Left cardiac atrium (tissue), 4 donors: ENCODE results near the gene GBP6. TPM values are rescaled to one million over a fixed set of nuclear protein-coding genes. Genes with fewer than 3 reads are reported as not detected.
"Not testable (repeated sequence)": the region's sequence is repeated elsewhere in the genome, so short reads cannot be mapped to it uniquely, and the experiment has no call there.

ENCODE experiments used
- ATAC-seq, 2 donors: fragments of 200-7000 bp; cut with Tn5 transposase; one replicate each; pipeline ENCODE4 v1.9.1; 2020; ENCODE audit warnings: mild to moderate bottlenecking in 2 of 2, moderate library complexity in 2 of 2
- DNase-seq: peaks from one replicate; pipeline ENCODE4 v3.0.0-alpha.2; 2020
- intact Hi-C, 2 donors: fragments of 100-400 bp; cut with DNase I; formaldehyde crosslinking; loops; one replicate each; pipeline versions ENCODE4 v1.14.1 to v1.15.1; 2022 to 2023
- long read RNA-seq: library from polyadenylated mRNA; unstranded; transcript quantifications from one replicate; pipeline ENCODE4 v2.0.0, GENCODE V29; 2021
- total RNA-seq, 2 donors: library from RNA; stranded (reverse); fragmentation: NEBNext Ultra II Directional; extraction: Animal tissue kit (Norgen Biotek cat#: 25700); gene quantifications; one replicate each; pipeline ENCODE4 v1.2.1, GENCODE V29; 2021
- donor health status: DM: no; HTN: yes; CAD: no.
- donor health status: DM: no; HTN: yes; CAD: no; lungs with severe emphysema.
- donor health status: DM: yes; HTN: yes; CAD: no.
- donor health status: Dilated cardiomyopathy.

The GBP6 gene, protein sequence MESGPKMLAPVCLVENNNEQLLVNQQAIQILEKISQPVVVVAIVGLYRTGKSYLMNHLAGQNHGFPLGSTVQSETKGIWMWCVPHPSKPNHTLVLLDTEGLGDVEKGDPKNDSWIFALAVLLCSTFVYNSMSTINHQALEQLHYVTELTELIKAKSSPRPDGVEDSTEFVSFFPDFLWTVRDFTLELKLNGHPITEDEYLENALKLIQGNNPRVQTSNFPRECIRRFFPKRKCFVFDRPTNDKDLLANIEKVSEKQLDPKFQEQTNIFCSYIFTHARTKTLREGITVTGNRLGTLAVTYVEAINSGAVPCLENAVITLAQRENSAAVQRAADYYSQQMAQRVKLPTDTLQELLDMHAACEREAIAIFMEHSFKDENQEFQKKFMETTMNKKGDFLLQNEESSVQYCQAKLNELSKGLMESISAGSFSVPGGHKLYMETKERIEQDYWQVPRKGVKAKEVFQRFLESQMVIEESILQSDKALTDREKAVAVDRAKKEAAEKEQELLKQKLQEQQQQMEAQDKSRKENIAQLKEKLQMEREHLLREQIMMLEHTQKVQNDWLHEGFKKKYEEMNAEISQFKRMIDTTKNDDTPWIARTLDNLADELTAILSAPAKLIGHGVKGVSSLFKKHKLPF
- under 1 TPM in 1 of 2 donors, not detected in 1; 0.08 TPM for total RNA-seq
- long read RNA-seq = 0 reads

DNA sequence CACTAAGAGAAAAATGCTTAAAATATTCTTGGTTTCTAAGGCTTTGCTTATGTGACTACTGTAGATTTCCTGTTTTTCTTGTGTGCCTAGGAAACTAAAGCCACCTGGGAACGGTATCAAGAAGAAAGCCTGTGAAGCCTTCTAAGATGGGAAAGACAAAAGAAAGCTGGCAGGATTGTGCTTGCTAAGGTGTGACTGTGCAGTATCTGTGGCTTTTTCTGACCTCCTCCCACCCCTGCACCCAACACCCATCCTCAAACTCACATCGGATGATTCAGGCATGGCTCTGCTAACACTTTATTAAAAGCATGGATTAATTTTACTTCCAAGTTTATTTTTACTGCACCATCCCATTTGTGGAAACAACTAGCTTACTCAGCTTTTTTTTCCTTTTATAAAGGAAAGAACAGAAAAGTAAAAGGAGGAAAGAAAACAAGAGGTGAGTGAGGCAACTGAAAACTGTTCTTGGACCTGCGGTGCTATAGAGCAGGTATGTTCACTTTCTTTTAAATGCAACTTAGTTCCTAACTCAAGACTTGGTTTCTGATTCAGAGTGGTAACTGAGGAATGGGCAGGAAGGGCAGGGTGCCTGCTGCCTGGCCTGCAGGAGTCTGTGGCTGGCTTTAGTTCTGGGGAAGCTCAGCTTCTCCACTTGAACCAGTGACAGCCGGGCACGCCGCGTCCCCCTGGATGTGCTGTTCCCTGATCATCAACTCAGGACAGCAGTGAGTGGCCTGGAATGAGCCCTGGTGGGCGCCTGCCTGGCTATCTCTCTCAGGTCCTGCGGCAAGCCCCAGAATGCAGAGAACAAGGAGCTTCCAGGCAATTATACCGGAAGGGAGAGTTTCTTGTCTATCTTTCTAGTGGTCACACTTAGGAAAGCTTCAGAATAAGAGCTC is at the start of gene GBP6:
TSS of gene GBP6 (plus strand) at position 422 of the 899 bp plus-strand sequence. CDS start 4,493 bp downstream, outside the sequence.
- intact Hi-C loops = loop anchor here (5.0 to 10.0 kb wide), 3 partner anchors 279 to 367 kb away; no protein-coding TSS in a partner anchor
- DNase-seq (no peak), ATAC-seq (peak; percentile 53 to 60)

DNA sequence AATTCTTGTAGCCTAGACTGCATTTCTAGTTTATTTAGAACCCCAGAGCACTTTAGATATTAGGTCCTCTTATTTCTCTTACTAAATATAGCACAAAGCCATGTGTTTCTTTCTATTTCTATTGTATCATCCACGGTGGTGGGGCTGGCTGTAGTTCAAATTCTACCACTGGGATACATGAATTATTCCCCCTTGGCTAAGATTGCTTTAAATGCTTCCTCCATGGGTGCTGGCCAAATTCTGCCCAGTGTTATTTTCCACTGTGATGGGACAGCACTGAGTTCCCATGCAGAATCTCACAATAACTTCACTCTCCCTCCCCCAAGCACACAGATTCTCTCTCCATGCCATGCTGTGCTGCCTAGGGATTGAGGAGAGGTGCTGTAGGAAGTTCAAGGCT is 41.5 kb upstream of the GBP6 start:
- no peak for DNase-seq
- intact Hi-C loops = no loop called here
- ATAC-seq = peak in 1 of 2 donors; percentile 53

DNA sequence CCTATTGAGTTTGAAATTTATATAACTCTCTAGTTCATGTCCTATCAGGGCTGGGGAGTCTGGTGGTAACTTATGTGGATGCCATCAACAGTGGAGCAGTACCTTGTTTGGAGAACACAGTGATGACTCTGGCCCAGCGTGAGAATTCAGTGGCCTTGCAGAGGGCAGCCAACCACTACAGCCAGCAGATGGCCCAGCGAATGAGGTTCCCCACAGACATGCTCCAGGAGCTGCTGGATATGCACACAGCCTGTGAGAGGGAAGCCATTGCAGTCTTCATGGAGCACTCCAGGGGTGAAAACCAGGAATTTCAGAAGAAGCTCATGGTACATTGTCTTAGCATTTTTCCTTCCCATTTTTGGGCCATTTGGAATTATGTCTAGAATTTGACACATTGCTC is 32.0 kb upstream of the GBP6 start:
- no peak for ATAC-seq
- DNase-seq = no peak
- intact Hi-C loops = no loop called here

DNA sequence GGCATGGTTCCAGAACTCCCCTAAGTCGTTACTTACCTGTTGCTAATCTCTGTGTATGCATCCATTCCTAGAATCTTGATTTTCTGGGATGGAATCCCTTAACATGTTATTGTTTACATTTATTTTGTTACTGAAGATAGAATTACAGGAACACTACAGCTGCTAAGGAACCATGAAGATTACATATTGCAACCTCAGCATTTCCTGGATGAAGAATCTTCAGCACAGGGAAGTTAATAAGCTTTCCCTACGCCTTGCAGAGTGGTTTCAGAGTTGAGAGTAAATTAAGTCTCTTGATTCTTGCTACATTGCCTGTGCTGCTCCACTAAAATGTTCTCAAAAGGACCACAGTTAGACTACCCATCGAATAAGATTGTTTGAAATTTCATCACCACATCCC is 31.4 kb upstream of the GBP6 start:
- intact Hi-C loops = no loop called here
- ATAC-seq (no peak), DNase-seq (no peak)

DNA sequence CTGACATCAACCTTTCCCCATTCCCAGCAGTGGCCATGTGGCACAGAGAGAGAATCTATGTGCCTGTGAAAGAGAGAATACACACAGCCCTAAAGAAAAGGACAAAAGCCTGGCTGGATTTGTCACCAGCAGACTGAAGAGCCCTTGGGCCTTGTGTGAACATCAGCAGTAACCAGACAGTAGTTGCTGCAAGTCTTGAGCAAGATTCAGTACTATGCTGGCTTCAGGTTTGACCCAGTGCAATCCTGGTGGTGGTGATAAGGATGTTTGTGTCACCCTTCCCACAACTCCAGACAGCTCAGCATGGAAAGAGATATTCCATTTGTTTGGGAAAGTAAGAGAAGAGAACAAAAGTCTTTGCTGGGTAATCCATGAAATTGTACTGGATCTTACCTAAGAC is 28.4 kb upstream of the GBP6 start:
- ATAC-seq (no peak), DNase-seq (no peak)
- intact Hi-C loops = no loop called here

DNA sequence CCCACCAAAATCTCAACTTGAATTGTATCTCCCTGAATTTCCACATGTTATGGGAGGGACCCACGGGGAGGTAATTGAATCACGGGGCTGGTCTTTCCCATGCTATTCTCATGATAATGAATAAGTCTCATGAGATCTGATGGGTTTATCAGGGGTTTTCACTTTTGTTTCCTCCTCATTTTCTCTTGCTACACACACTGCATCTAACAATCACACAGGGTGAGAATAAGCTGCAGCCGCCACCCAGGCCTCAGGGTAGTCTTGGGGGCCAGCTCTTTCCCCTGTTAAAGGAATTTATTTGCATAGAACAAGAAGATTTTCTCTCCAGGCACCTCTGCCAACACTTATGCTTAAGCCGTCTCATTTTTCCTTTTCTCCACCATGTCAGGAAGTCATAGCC is 26.0 kb upstream of the GBP6 start:
- DNase-seq (no peak), ATAC-seq (no peak)
- intact Hi-C loops = no loop called here

DNA sequence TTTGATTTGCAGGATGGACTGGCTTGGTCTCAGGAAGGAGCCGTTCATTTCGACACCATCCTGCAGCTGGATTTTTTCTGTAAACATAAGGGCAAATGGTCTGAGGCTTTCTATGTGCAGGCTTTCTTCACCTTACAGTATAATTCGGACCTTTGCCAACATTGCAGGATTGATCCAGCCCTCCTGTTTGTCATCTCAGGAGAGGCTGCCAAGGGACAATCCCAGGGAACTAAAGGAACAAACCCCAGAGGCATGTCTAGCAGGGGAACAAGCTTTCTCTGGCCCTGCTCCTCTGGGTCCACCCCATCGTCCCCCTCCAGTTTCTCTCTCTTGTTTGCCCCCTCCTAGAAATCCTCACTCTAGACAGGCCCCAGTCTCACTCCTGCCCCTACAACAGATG is 24.8 kb upstream of the GBP6 start:
- ATAC-seq (no peak), DNase-seq (no peak)
- intact Hi-C loops = no loop called here

DNA sequence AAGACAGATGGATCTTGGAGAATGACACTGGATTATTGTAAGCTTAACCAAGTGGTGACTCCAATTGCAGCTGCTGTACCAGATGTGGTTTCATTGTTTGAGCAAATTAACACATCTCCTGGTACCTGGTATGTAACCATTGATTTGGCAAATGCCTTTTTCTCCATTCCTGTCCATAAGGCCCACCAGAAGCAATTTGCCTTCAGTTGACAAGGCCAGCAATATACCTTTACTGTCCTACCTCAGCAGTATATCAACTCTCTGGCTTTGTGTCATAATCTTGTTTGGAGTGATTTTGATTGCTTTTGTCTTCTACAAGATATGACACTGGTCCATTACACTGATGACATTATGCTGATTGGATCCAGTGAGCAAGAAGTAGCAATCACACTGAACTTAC is 18.4 kb upstream of the GBP6 start:
- intact Hi-C loops = loop anchor here in 1 of 2 donors (10.0 kb wide), 2 partner anchors 161 to 231 kb away; no protein-coding TSS in a partner anchor
- DNase-seq, ATAC-seq: not testable (repeated sequence)

DNA sequence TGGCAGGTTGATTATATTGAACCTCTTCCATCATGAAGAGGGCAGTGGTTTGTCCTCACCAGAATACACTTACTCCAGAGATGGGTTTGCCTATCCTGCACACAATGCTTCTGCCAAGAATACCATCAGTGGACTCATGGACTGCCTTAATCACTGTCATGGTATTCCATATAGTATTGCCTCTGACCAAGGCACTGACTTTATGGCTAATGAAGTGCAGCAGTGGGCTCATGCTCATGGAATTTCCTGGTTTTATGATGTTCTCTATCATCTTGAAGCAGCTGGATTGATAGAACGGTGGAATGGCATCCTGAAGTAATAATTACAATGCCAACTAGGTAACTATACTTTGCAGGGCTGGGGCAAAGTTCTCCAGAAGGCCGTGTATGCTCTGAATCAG is 16.6 kb upstream of the GBP6 start:
- ATAC-seq (no peak), DNase-seq (no peak)
- intact Hi-C loops = loop anchor here in 1 of 2 donors (10.0 kb wide), 2 partner anchors 162 to 232 kb away; no protein-coding TSS in a partner anchor

DNA sequence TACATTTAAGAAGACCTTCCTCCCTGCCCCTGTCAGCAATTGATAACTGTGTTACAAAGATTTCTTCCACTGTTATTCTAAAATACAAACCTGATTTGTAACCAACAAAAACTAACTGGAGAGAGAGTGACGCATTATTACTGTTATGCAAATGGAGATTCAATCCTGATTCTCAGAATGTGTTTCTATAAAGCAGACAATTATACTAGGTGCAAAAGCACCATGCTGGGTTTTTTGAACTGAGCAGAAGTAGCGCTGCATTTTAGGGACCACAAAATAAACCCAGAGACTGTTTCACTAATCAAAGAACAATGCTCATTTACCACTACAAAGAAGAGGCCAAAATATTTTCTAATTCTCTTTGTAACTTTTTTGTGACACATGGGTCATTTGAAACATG is 13.6 kb upstream of the GBP6 start:
- intact Hi-C loops = loop anchor here in 1 of 2 donors (10.0 kb wide), 1 partner anchor 265 kb away; no protein-coding TSS in a partner anchor
- DNase-seq (no peak), ATAC-seq (no peak)

DNA sequence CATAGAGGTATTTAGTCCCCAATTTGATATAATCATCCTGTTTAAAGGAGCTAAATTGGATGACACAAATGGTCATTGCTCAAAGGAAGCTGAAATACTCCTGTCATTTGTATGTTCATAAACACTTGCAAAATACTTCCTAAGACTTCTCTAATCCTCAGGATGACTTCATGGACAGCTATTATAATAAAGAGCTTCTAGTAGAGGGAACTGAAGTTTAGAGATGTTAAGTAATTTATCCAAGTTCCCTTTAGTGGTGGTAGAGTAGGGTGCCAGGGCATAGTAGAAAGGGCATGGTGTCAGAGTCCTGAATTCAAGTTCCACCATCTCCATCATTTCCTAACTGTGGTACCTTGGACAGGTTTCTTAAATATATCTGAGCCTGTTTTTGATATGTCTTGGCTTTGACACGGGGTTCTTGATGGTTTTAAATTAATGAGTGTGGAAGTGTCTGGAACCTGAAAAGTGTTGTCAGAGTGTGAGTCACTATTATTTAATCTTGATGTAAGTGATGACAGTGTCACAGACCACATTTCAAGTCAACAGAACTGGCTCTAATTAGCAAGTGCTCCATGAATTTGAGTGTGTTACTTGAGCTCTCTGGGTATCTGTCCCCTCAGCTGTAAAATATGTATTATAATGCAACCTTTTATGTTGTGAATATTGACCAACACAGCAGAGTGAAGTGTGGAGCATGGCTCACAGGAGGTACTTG is 12.1 kb upstream of the GBP6 start:
- DNase-seq = no peak
- ATAC-seq = peak in 1 of 2 donors; percentile 41
- intact Hi-C loops = loop anchor here in 1 of 2 donors (10.0 kb wide), 1 partner anchor 267 kb away; no protein-coding TSS in a partner anchor

DNA sequence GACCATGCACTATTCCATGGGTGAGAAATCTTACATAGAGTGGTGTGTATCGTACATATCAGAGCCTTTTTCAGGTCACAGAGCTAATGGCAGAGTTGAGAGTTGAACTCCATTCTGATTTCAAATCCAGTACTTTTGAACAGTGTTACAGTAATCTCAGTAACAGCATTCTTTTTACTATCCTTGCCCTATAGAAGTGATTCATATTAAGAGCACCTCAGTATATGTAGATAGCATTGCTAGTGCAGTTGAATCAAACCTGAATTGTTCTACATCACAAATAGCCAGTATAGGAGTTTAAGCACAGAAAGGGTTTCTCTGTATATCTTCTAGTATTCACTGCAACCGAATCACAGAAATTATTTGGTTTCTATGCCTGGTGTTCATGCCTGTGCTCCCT is 11.4 kb upstream of the GBP6 start:
- ATAC-seq (no peak), DNase-seq (no peak)
- intact Hi-C loops = loop anchor here in 1 of 2 donors (10.0 kb wide), 1 partner anchor 268 kb away; no protein-coding TSS in a partner anchor

DNA sequence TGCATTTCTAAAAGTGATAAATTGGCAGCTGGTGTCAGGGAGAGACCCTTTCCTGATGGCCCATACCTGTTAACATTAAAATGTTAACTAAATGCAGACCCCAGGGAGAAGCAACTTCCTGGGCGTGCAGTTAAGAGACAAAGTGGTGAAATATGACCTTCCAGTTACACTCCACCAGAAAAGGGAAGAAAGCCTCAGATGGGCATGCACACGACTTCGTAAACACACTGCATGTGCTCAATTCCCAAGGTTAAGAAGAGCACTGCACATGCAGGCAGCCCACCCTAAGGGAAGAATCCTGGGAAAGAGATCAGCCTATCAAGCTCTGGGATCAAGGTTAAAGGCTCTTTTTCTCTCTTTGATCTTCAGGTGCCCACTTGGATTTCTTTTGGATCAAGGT is 9.7 kb upstream of the GBP6 start:
- ATAC-seq (no peak), DNase-seq (no peak)
- intact Hi-C loops = loop anchor here in 1 of 2 donors (10.0 kb wide), 1 partner anchor 269 kb away; no protein-coding TSS in a partner anchor

DNA sequence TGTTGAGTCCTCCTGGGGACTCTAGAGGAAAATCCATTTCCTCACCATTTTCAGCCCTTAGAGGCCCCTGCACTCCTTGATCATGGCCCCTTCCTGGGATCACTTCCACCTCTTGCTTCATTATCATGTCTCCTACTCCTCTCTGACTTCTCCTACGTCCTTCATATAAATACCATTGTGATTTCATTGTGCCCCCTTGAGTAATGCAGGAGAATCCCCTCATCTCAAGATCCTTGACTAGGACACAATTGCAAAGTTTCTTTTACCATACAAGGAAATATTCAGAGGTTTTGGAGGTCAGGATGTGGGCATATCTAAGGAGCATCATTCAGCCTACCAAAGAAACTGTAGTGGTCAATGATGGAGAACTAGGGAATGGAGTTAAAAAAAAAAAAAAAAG is 8.8 kb upstream of the GBP6 start:
- ATAC-seq (no peak), DNase-seq (no peak)
- intact Hi-C loops = loop anchor here in 1 of 2 donors (10.0 kb wide), 1 partner anchor 270 kb away; no protein-coding TSS in a partner anchor

DNA sequence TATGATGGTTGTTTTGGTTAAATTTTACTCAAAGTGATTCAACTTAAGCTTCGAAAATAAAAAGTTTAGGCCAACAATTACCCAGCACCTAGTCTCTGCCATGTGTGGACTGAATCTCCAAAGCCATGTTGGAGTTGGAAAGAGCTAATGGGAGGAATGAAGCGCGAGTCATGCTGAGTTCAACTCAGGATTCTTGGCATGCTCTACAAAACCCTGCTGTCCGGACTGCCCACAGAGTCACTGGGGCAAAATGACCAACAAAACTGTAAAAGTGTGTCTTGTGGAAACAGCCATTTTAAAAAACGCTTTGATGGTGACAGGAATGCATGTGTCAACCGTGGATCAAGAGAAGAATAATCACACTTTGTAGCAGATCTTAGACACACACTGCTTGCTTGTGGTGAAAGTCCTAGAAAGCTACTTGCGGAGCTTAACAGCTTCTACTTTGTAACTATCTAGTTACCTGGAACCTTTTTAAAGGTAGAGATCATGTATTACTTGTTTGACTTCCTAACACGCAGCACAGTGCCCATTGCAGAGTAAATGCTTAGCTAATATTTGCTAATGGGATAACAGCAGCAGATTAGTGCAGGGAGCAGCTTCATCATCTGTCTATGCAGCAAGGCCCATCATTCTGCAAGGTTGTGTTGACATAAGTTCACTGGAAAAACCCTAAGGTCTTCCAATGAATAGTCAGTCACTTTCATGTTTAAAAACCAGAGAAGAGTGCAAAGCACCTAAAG is 7.0 kb upstream of the GBP6 start:
- no peak for ATAC-seq
- intact Hi-C loops = loop anchor here in 1 of 2 donors (10.0 kb wide), 1 partner anchor 272 kb away; no protein-coding TSS in a partner anchor
- no peak for DNase-seq

DNA sequence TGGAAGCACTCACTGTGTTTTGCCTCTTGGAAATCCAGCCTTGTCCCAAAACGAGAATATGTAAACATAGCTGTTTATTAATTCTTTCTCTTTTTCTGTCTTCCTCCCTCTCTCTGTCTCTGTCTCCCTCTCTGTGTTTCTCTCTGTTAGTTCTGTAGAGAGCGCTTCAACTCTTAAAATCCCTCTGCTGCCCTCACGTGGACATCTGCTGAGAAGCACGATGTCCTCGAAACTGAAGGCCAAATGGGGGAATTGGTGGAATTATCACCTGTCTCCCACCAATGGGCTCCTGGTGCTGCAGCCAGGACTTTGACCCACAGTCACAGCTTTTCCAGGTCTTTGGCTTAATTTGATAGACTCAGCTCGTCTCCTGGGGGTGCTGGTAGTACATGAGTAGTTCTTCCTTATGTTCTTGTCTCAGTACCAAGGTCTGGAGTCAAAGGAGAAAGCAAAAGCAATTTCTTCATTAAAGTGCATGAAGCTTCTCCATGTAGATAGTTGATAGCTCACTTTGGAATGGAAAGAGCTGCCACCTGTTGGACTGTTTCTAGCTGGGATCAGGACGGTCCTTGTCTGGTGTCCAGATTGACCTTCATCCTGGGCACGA is 5.5 kb upstream of the GBP6 start:
- intact Hi-C loops = loop anchor here in 1 of 2 donors (10.0 kb wide), 1 partner anchor 274 kb away; no protein-coding TSS in a partner anchor
- ATAC-seq (peak; percentile 90 to 95), DNase-seq (peak; percentile 82)

DNA sequence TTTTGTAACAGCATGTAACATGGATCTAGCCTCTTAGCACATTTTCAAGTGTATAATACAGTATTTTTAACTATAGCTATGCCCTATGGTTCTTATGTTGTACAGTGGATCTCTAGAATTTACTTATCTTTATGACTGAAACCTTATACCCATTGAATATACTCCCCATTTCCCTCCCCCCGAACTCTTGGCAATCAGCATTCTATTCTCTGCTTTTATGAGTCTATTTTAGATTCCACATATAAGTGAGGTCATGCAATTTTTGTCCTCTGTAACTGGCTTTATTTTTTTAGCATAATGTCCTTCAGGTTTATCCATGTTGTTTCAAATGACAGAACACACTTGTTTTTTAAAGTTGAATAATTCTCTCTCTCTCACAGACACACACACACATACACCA is 3.1 kb upstream of the GBP6 start:
- ATAC-seq (no peak), DNase-seq (no peak)
- intact Hi-C loops = loop anchor here (5.0 to 10.0 kb wide), 3 partner anchors 276 to 363 kb away; no protein-coding TSS in a partner anchor
